PC-3 (cell line): Measurements from ENCODE around the gene EPC1. TPM values are rescaled to one million over a fixed set of nuclear protein-coding genes. Genes with fewer than 3 reads are reported as not detected.

Source experiments
- ATAC-seq: fragments of 200-7000 bp; cut with Tn5 transposase; 2 replicates; pipeline ENCODE4 v1.9.1; 2020; ENCODE audit warnings: mild to moderate bottlenecking, moderate library complexity
- BruUV-seq: library from RNA; stranded (reverse); fragments of 400-500 nt; replicated peaks from 2 replicates; lab custom pipeline; 2021; lab: Mats Ljungman, UMichigan
- CTCF ChIA-PET: fragments of 300-600 bp; sonication (Branson Sonifier 250); formaldehyde crosslinking; loops from one replicate; lab custom pipeline; 2022; ENCODE audit warnings: antibody characterized with exemption; lab: Charles Lee
- POLR2A ChIA-PET: fragments of 300-600 bp; sonication (Branson Sonifier 250); formaldehyde crosslinking; loops from one replicate; lab custom pipeline; 2022; ENCODE audit warnings: antibody characterized with exemption; ENCODE audit not compliant: unreplicated experiment; lab: Charles Lee
- DNase-seq: peaks from one replicate; pipeline ENCODE4 v3.0.0-alpha.2; 2015
- H2AFZ ChIP-seq: fragments of 300-600 bp; sonication (generic); 2 replicates; pipeline ENCODE4 v1.6.0; 2016; ENCODE audit warnings: antibody characterized with exemption, low read length
- H3F3A ChIP-seq: fragments of 300-600 bp; sonication (generic); one replicate; pipeline ENCODE4 v1.6.0; 2017; ENCODE audit warnings: antibody characterized with exemption, low read length, control low read depth, mild to moderate bottlenecking; ENCODE audit not compliant: unreplicated experiment
- H3K27ac ChIP-seq: fragments of 300-600 bp; sonication (generic); 2 replicates; pipeline ENCODE4 v1.5.1; 2016; ENCODE audit warnings: mild to moderate bottlenecking, low read length
- H3K27me3 ChIP-seq: fragments of 300-600 bp; sonication (generic); 2 replicates; pipeline ENCODE4 v1.6.1; 2016; ENCODE audit warnings: low read length, mixed read lengths
- H3K36me3 ChIP-seq: fragments of 300-600 bp; sonication (generic); 2 replicates; pipeline ENCODE4 v1.6.1; 2016; ENCODE audit warnings: low read depth, mixed run types, low read length, mixed read lengths
- H3K4me1 ChIP-seq: fragments of 300-600 bp; sonication (generic); 2 replicates; pipeline ENCODE4 v1.5.1; 2016; ENCODE audit warnings: low read length; ENCODE audit not compliant: insufficient read depth
- H3K4me2 ChIP-seq: fragments of 300-600 bp; sonication (generic); 2 replicates; pipeline ENCODE4 v1.6.0; 2016; ENCODE audit warnings: low read length
- H3K4me3 ChIP-seq: fragments of 300-600 bp; sonication (generic); 2 replicates; pipeline ENCODE4 v1.5.1; 2016; ENCODE audit warnings: mild to moderate bottlenecking, low read length, mixed read lengths
- H3K79me2 ChIP-seq: fragments of 300-600 bp; sonication (generic); 2 replicates; pipeline ENCODE4 v1.6.1; 2017; ENCODE audit warnings: low read length, mixed read lengths
- H3K9ac ChIP-seq: fragments of 300-600 bp; sonication (generic); 2 replicates; pipeline ENCODE4 v1.6.0; 2016; ENCODE audit warnings: mild to moderate bottlenecking, low read length
- H3K9me2 ChIP-seq: fragments of 300-600 bp; sonication (generic); replicated peaks from 2 replicates; pipeline ENCODE4 v1.6.1; 2016; ENCODE audit warnings: mixed run types, low read length, mixed read lengths
- H3K9me3 ChIP-seq: fragments of 300-600 bp; sonication (generic); 2 replicates; pipeline ENCODE4 v1.6.1; 2016; ENCODE audit warnings: low read length, mixed read lengths
- H4K20me1 ChIP-seq: fragments of 300-600 bp; sonication (generic); 2 replicates; pipeline ENCODE4 v1.6.1; 2016; ENCODE audit warnings: low read length, mixed read lengths
- EZH2 ChIP-seq: fragments of 300-600 bp; sonication (generic); IDR thresholded peaks from one replicate; pipeline ENCODE4 v1.6.1; 2017; ENCODE audit warnings: antibody characterized with exemption, mild to moderate bottlenecking, low read length; ENCODE audit not compliant: unreplicated experiment
- EZH2phosphoT487 ChIP-seq: fragments of 300-600 bp; sonication (generic); IDR thresholded peaks from 2 replicates; pipeline ENCODE4 v1.6.1; 2018; ENCODE audit warnings: mild to moderate bottlenecking, antibody characterized with exemption, low read length, borderline replicate concordance
- intact Hi-C: fragments of 100-400 bp; cut with micrococcal nuclease; formaldehyde crosslinking; loops from 2 replicates; pipeline ENCODE4 v1.9.0; 2023
- total RNA-seq: library from RNA; depleted of rRNA; stranded (reverse); fragments of >200 nt; gene quantifications from 2 replicates; pipeline ENCODE4 v1.2.3, GENCODE V29; 2014
- TF ChIP-seq, protein P1 (sequence below): fragments of 300-600 bp; sonication (generic); conservative IDR thresholded peaks from 2 replicates; pipeline ENCODE4 v1.5.1; 2017; ENCODE audit warnings: antibody characterized with exemption, low read depth, mild to moderate bottlenecking, low read length

EPC1 gene
- total RNA-seq, 1 experiment from 2014 or later, result 72.7 TPM

- POLR2A ChIA-PET, result no interaction called here
These were observed 53.4 kb downstream of the EPC1 start for GRCh38 chr10:32293581-32293980.

GRCh38 chr10:32279795-32280194 is 67.2 kb downstream of the EPC1 start:
- Histone ChIP-seq H4K20me1 (no peaks in the 10 kb centered on the region), H3K4me3 (no peak overlapping the region), H3K36me3 (peaks cover 6% of the 10 kb centered on the region), H3K9me3 (no peaks in the 10 kb centered on the region), H3K4me1 (no peaks in the 10 kb centered on the region), H3K79me2 (no peaks in the 10 kb centered on the region), H3K9me2 (no peaks in the 10 kb centered on the region), H3K27ac (no peak overlapping the region), H2AFZ (no peak overlapping the region), H3F3A (no peaks in the 10 kb centered on the region), H3K4me2 (no peak overlapping the region), H3K9ac (no peak overlapping the region), H3K27me3 (no peaks in the 10 kb centered on the region)
- TF ChIP-seq, protein P1, sequence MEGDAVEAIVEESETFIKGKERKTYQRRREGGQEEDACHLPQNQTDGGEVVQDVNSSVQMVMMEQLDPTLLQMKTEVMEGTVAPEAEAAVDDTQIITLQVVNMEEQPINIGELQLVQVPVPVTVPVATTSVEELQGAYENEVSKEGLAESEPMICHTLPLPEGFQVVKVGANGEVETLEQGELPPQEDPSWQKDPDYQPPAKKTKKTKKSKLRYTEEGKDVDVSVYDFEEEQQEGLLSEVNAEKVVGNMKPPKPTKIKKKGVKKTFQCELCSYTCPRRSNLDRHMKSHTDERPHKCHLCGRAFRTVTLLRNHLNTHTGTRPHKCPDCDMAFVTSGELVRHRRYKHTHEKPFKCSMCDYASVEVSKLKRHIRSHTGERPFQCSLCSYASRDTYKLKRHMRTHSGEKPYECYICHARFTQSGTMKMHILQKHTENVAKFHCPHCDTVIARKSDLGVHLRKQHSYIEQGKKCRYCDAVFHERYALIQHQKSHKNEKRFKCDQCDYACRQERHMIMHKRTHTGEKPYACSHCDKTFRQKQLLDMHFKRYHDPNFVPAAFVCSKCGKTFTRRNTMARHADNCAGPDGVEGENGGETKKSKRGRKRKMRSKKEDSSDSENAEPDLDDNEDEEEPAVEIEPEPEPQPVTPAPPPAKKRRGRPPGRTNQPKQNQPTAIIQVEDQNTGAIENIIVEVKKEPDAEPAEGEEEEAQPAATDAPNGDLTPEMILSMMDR, result no peak
- no peak for TF ChIP-seq EZH2
- no peak for TF ChIP-seq EZH2phosphoT487
- ATAC-seq, result no peak
- DNase-seq, result no peak
- ChIA-PET CTCF (no interaction called here), POLR2A (no interaction called here)
- BruUV-seq, result no TSS peak
- intact Hi-C loops, result no loop called here

More at GRCh38 chr10:32293581-32293980, 53.4 kb downstream of the EPC1 start:
- H3K27ac ChIP-seq, result no peak overlapping the region
- no peaks in the 10 kb centered on the region for H3F3A ChIP-seq
- no peak overlapping the region for H3K4me2 ChIP-seq
- no TSS peak for BruUV-seq
- no peaks in the 10 kb centered on the region for H3K9me3 ChIP-seq
- no peak overlapping the region for H3K9ac ChIP-seq
- ATAC-seq (no peak), DNase-seq (no peak)
- H3K4me3 ChIP-seq, result no peak overlapping the region
- TF ChIP-seq EZH2 (no peak), EZH2phosphoT487 (no peak)
- TF ChIP-seq, protein P1, result no peak
- no peaks in the 10 kb centered on the region for H3K27me3 ChIP-seq
- peaks cover 11% of the 10 kb centered on the region for H3K4me1 ChIP-seq
- H3K9me2 ChIP-seq, result no peaks in the 10 kb centered on the region
- intact Hi-C loops, result no loop called here
- H2AFZ ChIP-seq, result no peak overlapping the region
- H4K20me1 ChIP-seq, result no peaks in the 10 kb centered on the region
- peaks cover 3% of the 10 kb centered on the region; the same call in 1 of the 2 replicates for H3K36me3 ChIP-seq
- H3K79me2 ChIP-seq, result peaks cover 46% of the 10 kb centered on the region
- CTCF ChIA-PET, result no interaction called here

GRCh38 chr10:32273336-32273735 is 73.6 kb downstream of the EPC1 start:
- no peak overlapping the region for H2AFZ ChIP-seq
- H3K4me3 ChIP-seq, result no peak overlapping the region
- no peaks in the 10 kb centered on the region for H3K9me3 ChIP-seq
- H3K9me2 ChIP-seq, result no peaks in the 10 kb centered on the region
- ATAC-seq (no peak), DNase-seq (no peak)
- no peaks in the 10 kb centered on the region for H3F3A ChIP-seq
- H3K79me2 ChIP-seq, result no peaks in the 10 kb centered on the region
- no TSS peak for BruUV-seq
- H3K36me3 ChIP-seq, result peaks cover 34% of the 10 kb centered on the region
- no peaks in the 10 kb centered on the region for H3K4me1 ChIP-seq
- no peaks in the 10 kb centered on the region for H3K27me3 ChIP-seq
- 0 out of 2 replicates have a peak, but pooled peaks cover 3% of the 10 kb centered on the region for H4K20me1 ChIP-seq
- POLR2A ChIA-PET, result interaction anchor here (0.6 kb wide), 1 partner anchor 42 kb away, joined by 7 read pairs; no protein-coding TSS in a partner anchor
- TF ChIP-seq, protein P1, result no peak
- no peak for TF ChIP-seq EZH2
- TF ChIP-seq EZH2phosphoT487, result no peak
- no peak overlapping the region for H3K27ac ChIP-seq
- no peak overlapping the region for H3K9ac ChIP-seq
- H3K4me2 ChIP-seq, result no peak overlapping the region
- CTCF ChIA-PET, result no interaction called here
- intact Hi-C loops, result no loop called here
